SK-N-SH (cell line): Measurements from ENCODE around the gene SIDT2. TPM values are rescaled to one million over a fixed set of nuclear protein-coding genes. Genes with fewer than 3 reads are reported as not detected.
A peak's percentile ranks its signal among the peaks of the same experiment; 100 is the strongest.

Experiments
- CTCF ChIA-PET: fragments of 300-600, 350-600 bp; formaldehyde crosslinking; extraction: SDS; loops from one replicate; lab custom pipeline; 2021; lab: Yijun Ruan, JAX
- POLR2A ChIA-PET: fragments of 350-600 bp; sonication (Branson Sonifier 250); formaldehyde crosslinking; extraction: SDS; loops from one replicate; lab custom pipeline; 2020; ENCODE audit warnings: antibody characterized with exemption, inconsistent platforms; lab: Yijun Ruan, JAX
- DNase-seq: peaks from one replicate; pipeline ENCODE4 v3.0.0; 2012
- H2AFZ ChIP-seq: fragments of 200-600 bp; sonication (generic); 2 replicates; pipeline ENCODE4 v1.8.1; 2016; ENCODE audit warnings: antibody characterized with exemption, mild to moderate bottlenecking, low read depth
- H3F3A ChIP-seq: fragments of 200-600 bp; sonication (generic); replicated peaks from 2 replicates; pipeline ENCODE3; 2016; ENCODE audit warnings: antibody characterized with exemption, mild to moderate bottlenecking; ENCODE audit not compliant: insufficient read depth
- H3K27ac ChIP-seq, 2 experiments: fragments of 200-500 bp in 1 of 2; fragments of 200-600 bp in 1 of 2; sonication (Bioruptor generic) in 1 of 2; sonication (generic), shearing (Covaris generic) in 1 of 2; 2 replicates each; pipeline versions ENCODE4 v1.5.1 to v1.6.1; 2014 to 2016; ENCODE audit warnings: low read depth in 2 of 2, inconsistent platforms in 1 of 2, low read length in 1 of 2, mild to moderate bottlenecking in 1 of 2, mixed read lengths in 1 of 2
- H3K27me3 ChIP-seq: fragments of 200-600 bp; sonication (generic), shearing (Covaris generic); 2 replicates; pipeline ENCODE4 v1.6.1; 2016; ENCODE audit warnings: mixed run types; ENCODE audit not compliant: insufficient read depth
- H3K36me3 ChIP-seq, 2 experiments: fragments of 200-500 bp in 1 of 2; fragments of 200-600 bp in 1 of 2; sonication (Bioruptor generic) in 1 of 2; sonication (generic) in 1 of 2; replicated peaks in 1 of 2; 2 replicates each; pipeline versions ENCODE3 to v1.5.1; 2014 to 2016; ENCODE audit warnings: low read length in 1 of 2, mild to moderate bottlenecking in 1 of 2; ENCODE audit not compliant: insufficient read depth in 2 of 2, control insufficient read depth in 1 of 2
- H3K4me1 ChIP-seq, 2 experiments: fragments of 200-500 bp in 1 of 2; fragments of 200-600 bp in 1 of 2; sonication (Bioruptor generic) in 1 of 2; sonication (generic), shearing (Covaris generic) in 1 of 2; 2 replicates each; pipeline versions ENCODE4 v1.5.1 to v1.6.1; 2014 to 2016; ENCODE audit warnings: low read depth in 1 of 2, low read length in 1 of 2, mixed run types in 1 of 2; ENCODE audit not compliant: insufficient read depth in 2 of 2, control insufficient read depth in 1 of 2
- H3K4me2 ChIP-seq: fragments of 200-600 bp; sonication (generic), shearing (Covaris generic); 2 replicates; pipeline ENCODE4 v1.6.1; 2017; ENCODE audit warnings: mixed run types
- H3K4me3 ChIP-seq, 2 experiments: fragments of 200-500 bp in 1 of 2; fragments of 200-600 bp in 1 of 2; sonication (Bioruptor generic) in 1 of 2; sonication (generic), shearing (Covaris generic) in 1 of 2; 2 replicates each; pipeline versions ENCODE4 v1.5.1 to v1.8.1; 2014 to 2016; ENCODE audit warnings: low read depth in 2 of 2, inconsistent platforms in 1 of 2, low read length in 1 of 2, mild to moderate bottlenecking in 1 of 2, mixed read lengths in 1 of 2, moderate library complexity in 1 of 2
- H3K79me2 ChIP-seq: fragments of 200-600 bp; sonication (generic); 2 replicates; pipeline ENCODE4 v1.8.1; 2017; ENCODE audit warnings: mild to moderate bottlenecking; ENCODE audit not compliant: insufficient read depth
- H3K9ac ChIP-seq: fragments of 200-600 bp; sonication (generic); 2 replicates; pipeline ENCODE4 v1.6.1; 2017; ENCODE audit warnings: mixed run types
- H3K9me2 ChIP-seq: fragments of 200-600 bp; sonication (generic); 2 replicates; pipeline ENCODE4 v1.6.1; 2017; ENCODE audit warnings: mixed run types
- H3K9me3 ChIP-seq: fragments of 200-600 bp; sonication (generic); 2 replicates; pipeline ENCODE4 v1.6.1; 2017; ENCODE audit warnings: mixed run types, mild to moderate bottlenecking, moderate library complexity
- H4K20me1 ChIP-seq: fragments of 200-600 bp; sonication (generic); 2 replicates; pipeline ENCODE4 v1.6.1; 2017; ENCODE audit warnings: mild to moderate bottlenecking, mixed run types; ENCODE audit not compliant: insufficient read depth
- CHD2 ChIP-seq: fragments of 150-350 bp; IDR thresholded peaks from 2 replicates; pipeline ENCODE4 v1.6.1; 2018; ENCODE audit warnings: low read length; ENCODE audit not compliant: partially characterized antibody
- ELF1 ChIP-seq: IDR thresholded peaks from 2 replicates; pipeline ENCODE4 v1.4.0; 2012
- FOSL2 ChIP-seq: IDR thresholded peaks from 2 replicates; pipeline ENCODE4 v1.4.0; 2012; ENCODE audit warnings: low read depth, mild to moderate bottlenecking, moderate library complexity, borderline replicate concordance
- FOXJ3 ChIP-seq: sonication (generic); formaldehyde crosslinking; IDR thresholded peaks from 2 replicates; pipeline ENCODE4 v1.5.1; 2020; ENCODE audit warnings: mild to moderate bottlenecking, missing genetic modification reagents
- GABPA ChIP-seq: IDR thresholded peaks from 2 replicates; pipeline ENCODE4 v1.4.0; 2012; ENCODE audit warnings: low read depth, mild to moderate bottlenecking
- GATA2 ChIP-seq: sonication (generic); formaldehyde crosslinking; IDR thresholded peaks from 2 replicates; pipeline ENCODE4 v1.5.0; 2020; ENCODE audit warnings: mild to moderate bottlenecking, missing genetic modification reagents
- JUND ChIP-seq: IDR thresholded peaks from 2 replicates; pipeline ENCODE4 v1.4.0; 2012
- MXI1 ChIP-seq: IDR thresholded peaks from 2 replicates; pipeline ENCODE4 v1.6.1; 2012; ENCODE audit warnings: mild to moderate bottlenecking, low read depth, low read length, improper control_type of control experiment
- NFIC ChIP-seq: IDR thresholded peaks from 2 replicates; pipeline ENCODE4 v1.4.0; 2012; ENCODE audit warnings: borderline replicate concordance
- POLR2AphosphoS5 ChIP-seq: IDR thresholded peaks from 2 replicates; pipeline ENCODE4 v1.6.1; 2012; ENCODE audit warnings: low read depth, low read length
- RXRA ChIP-seq: IDR thresholded peaks from 2 replicates; pipeline ENCODE4 v1.4.0; 2012; ENCODE audit warnings: low read depth, mild to moderate bottlenecking, borderline replicate concordance
- SIN3A ChIP-seq: IDR thresholded peaks from 2 replicates; pipeline ENCODE4 v1.6.1; 2012; ENCODE audit warnings: low read depth, mild to moderate bottlenecking, low read length, moderate library complexity, borderline replicate concordance
- SMC3 ChIP-seq: IDR thresholded peaks from 2 replicates; pipeline ENCODE4 v1.6.1; 2012; ENCODE audit warnings: low read depth, low read length, improper control_type of control experiment
- TAF1 ChIP-seq: IDR thresholded peaks from 2 replicates; pipeline ENCODE4 v1.6.1; 2012; ENCODE audit warnings: low read depth, mild to moderate bottlenecking, low read length, moderate library complexity, borderline replicate concordance
- TCF12 ChIP-seq: IDR thresholded peaks from 2 replicates; pipeline ENCODE4 v1.4.0; 2012
- TEAD4 ChIP-seq: IDR thresholded peaks from 2 replicates; pipeline ENCODE4 v1.4.0; 2012; ENCODE audit warnings: mild to moderate bottlenecking, borderline replicate concordance; ENCODE audit not compliant: insufficient read depth
- YY1 ChIP-seq: IDR thresholded peaks from 2 replicates; pipeline ENCODE4 v1.4.0; 2012; ENCODE audit warnings: low read depth, mild to moderate bottlenecking
- WGBS: methylation state at CpG from one replicate; pipeline ENCODE4 v1.1.6; 2017; ENCODE audit warnings: low lambda C conversion rate; 5-methylcytosine and 5-hydroxymethylcytosine counted together
- polyA plus RNA-seq, 3 experiments: library from polyadenylated mRNA; depleted of rRNA; stranded (reverse); fragments of >200 nt; gene quantifications; 2 replicates each; pipeline ENCODE4 v1.2.3, GENCODE V29; 2012
- TF ChIP-seq, protein P1 (sequence below): IDR thresholded peaks from 2 replicates; pipeline ENCODE4 v1.4.0; 2012; ENCODE audit warnings: low read depth
- TF ChIP-seq, protein P2 (sequence below): IDR thresholded peaks from 2 replicates; pipeline ENCODE4; 2012
- TF ChIP-seq, protein P3 (sequence below): IDR thresholded peaks from 2 replicates; pipeline ENCODE4 v1.4.0; 2012; ENCODE audit warnings: low read depth, borderline replicate concordance
- TF ChIP-seq, protein P4 (sequence below): fragments of 150-350 bp; IDR thresholded peaks from 2 replicates; pipeline ENCODE4 v1.6.1; 2017; ENCODE audit warnings: antibody characterized with exemption, low read length, low read depth, borderline replicate concordance

Gene SIDT2
- polyA plus RNA-seq, 1 of the 3 experiments (the other 2 are of a cell fraction) = 17.5 TPM

DNA sequence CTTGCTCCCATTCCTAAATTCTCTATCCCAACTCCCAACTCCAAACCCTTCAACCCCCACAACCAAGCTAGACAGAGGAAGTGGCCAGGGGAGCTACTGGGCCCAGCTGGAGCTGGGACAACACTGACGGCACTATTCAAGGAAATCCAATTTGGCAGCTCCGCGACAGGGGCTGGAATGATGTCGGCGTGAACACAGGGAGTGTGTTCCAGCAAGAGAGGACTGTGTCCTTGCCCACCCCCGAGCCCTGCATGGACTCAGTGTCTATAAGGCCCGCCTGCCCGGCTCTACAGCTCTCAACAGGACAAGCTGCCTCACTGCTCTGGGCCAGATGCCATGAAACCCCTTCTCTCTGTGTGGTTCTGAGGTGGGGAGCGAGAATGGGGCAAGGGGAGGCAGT is 42.0 kb downstream of the SIDT2 start:
- no peak for TF ChIP-seq TAF1
- no peak for TF ChIP-seq TCF12
- no peak for TF ChIP-seq YY1
- TF ChIP-seq, protein P1, sequence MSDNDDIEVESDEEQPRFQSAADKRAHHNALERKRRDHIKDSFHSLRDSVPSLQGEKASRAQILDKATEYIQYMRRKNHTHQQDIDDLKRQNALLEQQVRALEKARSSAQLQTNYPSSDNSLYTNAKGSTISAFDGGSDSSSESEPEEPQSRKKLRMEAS = no peak
- Histone ChIP-seq H3K36me3 (peaks cover 30 to 65% of the 10 kb centered on the region in 2 experiments), H3K4me3 (no peak overlapping the region), H3K9ac (no peak overlapping the region), H3K79me2 (no peaks in the 10 kb centered on the region), H3K4me2 (no peak overlapping the region), H3K9me2 (no peaks in the 10 kb centered on the region), H4K20me1 (no peaks in the 10 kb centered on the region), H3K4me1 (peaks cover 2 to 11% of the 10 kb centered on the region in 2 experiments; a peak in 2 of 4 replicates), H3K27me3 (no peaks in the 10 kb centered on the region), H2AFZ (no peak overlapping the region), H3K27ac (no peak overlapping the region), H3K9me3 (no peaks in the 10 kb centered on the region), H3F3A (peaks cover 6% of the 10 kb centered on the region)
- WGBS = 96% methylated on average over 6 of the region's 9 CpGs
- ChIA-PET CTCF (interaction anchor here (1.2 to 2.8 kb wide), 3 partner anchors 12 to 115 kb away, joined by 3 to 21 read pairs (median 3); partner anchors contain the start of genes PCSK7 and RNF214), POLR2A (interaction anchor here (1.1 kb wide), 1 partner anchor 9 kb away, joined by 3 read pairs; no protein-coding TSS in a partner anchor)
- no peak for DNase-seq

DNA sequence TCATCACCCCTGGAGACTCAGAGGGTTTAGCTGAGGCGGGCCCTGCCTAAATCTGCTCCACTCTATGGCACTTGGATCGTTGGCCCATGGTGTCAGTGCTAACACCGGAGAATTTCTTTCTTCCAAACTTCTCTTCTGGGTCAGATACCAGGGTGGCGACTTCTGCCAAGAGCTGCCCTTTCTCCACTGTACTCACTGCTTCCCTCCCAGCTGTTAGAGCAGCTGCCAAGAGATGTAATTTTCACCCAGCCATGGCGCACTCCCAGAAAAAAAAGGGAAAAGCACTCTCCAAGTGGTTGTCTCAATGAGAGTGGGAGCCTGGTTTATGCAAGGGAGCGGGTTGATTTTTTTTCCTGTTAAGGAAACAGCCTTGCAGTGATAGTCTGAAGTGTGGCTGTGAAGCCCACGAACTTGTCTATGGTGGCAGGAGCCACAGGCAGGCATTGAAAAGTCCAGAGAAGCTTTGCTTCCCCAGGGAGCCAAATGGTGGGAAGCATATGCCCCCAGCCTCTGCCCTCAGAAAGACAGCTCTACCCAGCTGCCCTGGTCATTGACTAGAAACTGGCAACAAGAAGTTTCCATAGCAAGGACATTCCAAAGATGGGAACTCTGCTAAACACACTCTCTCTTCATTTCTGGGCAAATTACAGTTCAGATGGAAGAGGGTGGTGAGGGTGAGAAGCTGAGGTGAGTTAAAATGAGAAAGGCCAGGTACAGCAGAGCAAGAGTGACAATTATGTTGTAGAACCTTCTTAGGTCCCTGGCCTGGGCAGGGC is 42.6 kb downstream of the SIDT2 start:
- ChIA-PET CTCF (interaction anchor here (1.2 to 2.8 kb wide), 3 partner anchors 11 to 115 kb away, joined by 3 to 21 read pairs (median 3); partner anchors contain the start of genes PCSK7 and RNF214), POLR2A (interaction anchor here (1.0 to 1.1 kb wide), 2 partner anchors 9 to 24 kb away, joined by 3 to 4 read pairs; no protein-coding TSS in a partner anchor)
- no peaks in the 10 kb centered on the region for H3K9me2 ChIP-seq
- H4K20me1 ChIP-seq = no peaks in the 10 kb centered on the region
- H3K4me3 ChIP-seq = no peak overlapping the region
- peaks cover 6% of the 10 kb centered on the region for H3F3A ChIP-seq
- no peaks in the 10 kb centered on the region for H3K9me3 ChIP-seq
- no peak overlapping the region for H2AFZ ChIP-seq
- no peaks in the 10 kb centered on the region for H3K27me3 ChIP-seq
- peaks cover 2 to 11% of the 10 kb centered on the region in 2 experiments; a peak in 2 of 4 replicates for H3K4me1 ChIP-seq
- TF ChIP-seq TEAD4 (no peak), CHD2 (no peak), GATA2 (CRISPR knock-in tag) (no peak), SMC3 (no peak), ELF1 (no peak), GABPA (no peak), JUND (no peak), RXRA (no peak), FOXJ3 (CRISPR knock-in tag) (no peak), POLR2AphosphoS5 (no peak), FOSL2 (no peak), MXI1 (no peak), NFIC (no peak), SIN3A (no peak)
- TF ChIP-seq, protein P2, sequence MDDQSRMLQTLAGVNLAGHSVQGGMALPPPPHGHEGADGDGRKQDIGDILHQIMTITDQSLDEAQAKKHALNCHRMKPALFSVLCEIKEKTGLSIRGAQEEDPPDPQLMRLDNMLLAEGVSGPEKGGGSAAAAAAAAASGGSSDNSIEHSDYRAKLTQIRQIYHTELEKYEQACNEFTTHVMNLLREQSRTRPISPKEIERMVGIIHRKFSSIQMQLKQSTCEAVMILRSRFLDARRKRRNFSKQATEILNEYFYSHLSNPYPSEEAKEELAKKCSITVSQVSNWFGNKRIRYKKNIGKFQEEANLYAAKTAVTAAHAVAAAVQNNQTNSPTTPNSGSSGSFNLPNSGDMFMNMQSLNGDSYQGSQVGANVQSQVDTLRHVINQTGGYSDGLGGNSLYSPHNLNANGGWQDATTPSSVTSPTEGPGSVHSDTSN = no peak
- TF ChIP-seq, protein P3, sequence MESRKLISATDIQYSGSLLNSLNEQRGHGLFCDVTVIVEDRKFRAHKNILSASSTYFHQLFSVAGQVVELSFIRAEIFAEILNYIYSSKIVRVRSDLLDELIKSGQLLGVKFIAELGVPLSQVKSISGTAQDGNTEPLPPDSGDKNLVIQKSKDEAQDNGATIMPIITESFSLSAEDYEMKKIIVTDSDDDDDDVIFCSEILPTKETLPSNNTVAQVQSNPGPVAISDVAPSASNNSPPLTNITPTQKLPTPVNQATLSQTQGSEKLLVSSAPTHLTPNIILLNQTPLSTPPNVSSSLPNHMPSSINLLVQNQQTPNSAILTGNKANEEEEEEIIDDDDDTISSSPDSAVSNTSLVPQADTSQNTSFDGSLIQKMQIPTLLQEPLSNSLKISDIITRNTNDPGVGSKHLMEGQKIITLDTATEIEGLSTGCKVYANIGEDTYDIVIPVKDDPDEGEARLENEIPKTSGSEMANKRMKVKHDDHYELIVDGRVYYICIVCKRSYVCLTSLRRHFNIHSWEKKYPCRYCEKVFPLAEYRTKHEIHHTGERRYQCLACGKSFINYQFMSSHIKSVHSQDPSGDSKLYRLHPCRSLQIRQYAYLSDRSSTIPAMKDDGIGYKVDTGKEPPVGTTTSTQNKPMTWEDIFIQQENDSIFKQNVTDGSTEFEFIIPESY = no peak
- TF ChIP-seq, protein P4, sequence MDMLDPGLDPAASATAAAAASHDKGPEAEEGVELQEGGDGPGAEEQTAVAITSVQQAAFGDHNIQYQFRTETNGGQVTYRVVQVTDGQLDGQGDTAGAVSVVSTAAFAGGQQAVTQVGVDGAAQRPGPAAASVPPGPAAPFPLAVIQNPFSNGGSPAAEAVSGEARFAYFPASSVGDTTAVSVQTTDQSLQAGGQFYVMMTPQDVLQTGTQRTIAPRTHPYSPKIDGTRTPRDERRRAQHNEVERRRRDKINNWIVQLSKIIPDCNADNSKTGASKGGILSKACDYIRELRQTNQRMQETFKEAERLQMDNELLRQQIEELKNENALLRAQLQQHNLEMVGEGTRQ = no peak
- TF ChIP-seq, protein P1 = no peak
- H3K27ac ChIP-seq = 0 out of 4 replicates have a peak overlapping the region, but pooled peaks of 1 of the 2 experiments have one; percentile 48
- WGBS = 99% methylated on average over 5 of the region's 7 CpGs
- H3K79me2 ChIP-seq = no peaks in the 10 kb centered on the region
- peaks cover 31 to 69% of the 10 kb centered on the region in 2 experiments for H3K36me3 ChIP-seq
- H3K9ac ChIP-seq = no peak overlapping the region
- no peak for DNase-seq
- H3K4me2 ChIP-seq = no peak overlapping the region
